ENCODE data around the gene PAFAH1B2.
"Not testable (repeated sequence)": the region's sequence is repeated elsewhere in the genome, so short reads cannot be mapped to it uniquely, and the experiment has no call there.

The PAFAH1B2 gene

DNA sequence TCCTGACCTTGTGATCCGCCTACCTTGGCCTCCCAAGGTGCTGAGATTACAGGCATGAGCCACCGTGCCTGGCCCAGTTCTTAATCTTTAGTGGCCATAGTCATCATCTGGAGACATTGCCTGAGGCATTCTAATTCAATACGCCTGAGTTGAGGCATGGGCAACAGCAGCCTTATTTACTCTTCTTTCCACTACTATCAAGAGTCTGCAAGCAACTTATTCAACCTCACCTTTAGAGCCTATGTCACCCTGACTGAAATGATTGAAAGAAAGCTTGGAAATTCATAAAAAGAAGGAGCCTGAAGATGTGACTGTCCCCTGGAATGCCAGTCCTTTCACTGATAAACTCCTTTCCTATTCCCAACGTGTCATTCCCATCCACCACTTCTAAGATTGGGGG, 15.8 kb upstream of the PAFAH1B2 start:
- DNase-seq, result no peak

DNA sequence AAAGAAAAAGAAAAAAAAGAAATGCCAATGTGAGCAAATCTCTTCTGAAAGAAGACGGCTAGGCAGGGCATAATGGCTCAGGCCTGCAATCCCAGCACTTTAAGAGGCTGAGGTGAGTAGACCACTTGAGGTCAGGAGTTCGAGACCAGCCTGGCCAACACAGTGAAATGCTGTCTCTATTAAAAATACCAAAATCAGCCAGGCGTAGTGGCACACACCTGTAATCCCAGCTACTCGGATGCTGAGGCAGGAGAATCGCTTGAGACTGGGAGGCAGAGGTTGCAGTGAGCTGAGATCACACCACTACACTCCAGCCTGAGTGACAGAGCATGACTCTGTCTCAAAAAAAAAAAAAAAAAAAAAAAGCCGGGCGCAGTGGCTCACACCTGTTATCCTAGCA, 13.7 kb upstream of the PAFAH1B2 start:
- not testable (repeated sequence) for DNase-seq

DNA sequence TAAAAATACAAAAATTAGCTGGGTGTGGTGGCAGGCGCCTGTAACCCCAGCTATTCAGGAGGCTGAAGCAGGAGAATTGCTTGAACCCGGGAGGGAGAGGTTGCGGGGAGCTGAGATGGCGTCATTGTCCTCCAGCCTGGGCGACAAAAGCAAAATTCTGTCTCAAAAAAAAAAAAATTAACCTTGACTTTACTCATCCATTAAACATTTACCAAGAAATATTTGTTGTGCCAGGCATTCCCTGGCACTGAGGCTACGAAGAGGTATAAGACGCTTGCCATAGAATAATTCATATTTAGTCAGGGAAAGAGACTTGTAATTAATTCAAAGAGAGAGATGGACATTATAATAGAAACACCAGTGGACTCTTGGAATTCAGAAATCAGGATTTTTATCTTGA, 13.2 kb upstream of the PAFAH1B2 start:
- no peak for DNase-seq

DNA sequence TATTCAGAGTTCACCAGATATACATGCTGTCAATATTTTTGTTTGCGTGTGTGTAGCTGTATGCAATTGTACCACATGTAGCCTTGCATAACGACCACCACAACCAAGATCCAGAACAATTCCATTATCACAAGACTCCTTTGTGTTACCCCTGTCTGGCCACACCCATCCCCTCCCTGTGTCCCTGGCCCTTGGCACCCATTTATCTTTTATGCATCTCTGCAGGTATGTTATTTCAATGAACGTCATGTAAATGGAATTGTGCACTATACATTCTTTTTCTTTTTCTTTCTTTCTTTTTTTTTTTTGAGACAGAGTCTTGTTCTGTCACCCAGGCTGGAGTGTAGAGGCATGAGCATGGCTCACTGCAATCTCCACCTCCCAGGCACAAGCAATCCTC, 9.7 kb upstream of the PAFAH1B2 start:
- no peak for DNase-seq

- DNase-seq, result not testable (repeated sequence)
These were observed 9.1 kb upstream of the PAFAH1B2 start for GRCh38 chr11:117134979-117135378.

DNA sequence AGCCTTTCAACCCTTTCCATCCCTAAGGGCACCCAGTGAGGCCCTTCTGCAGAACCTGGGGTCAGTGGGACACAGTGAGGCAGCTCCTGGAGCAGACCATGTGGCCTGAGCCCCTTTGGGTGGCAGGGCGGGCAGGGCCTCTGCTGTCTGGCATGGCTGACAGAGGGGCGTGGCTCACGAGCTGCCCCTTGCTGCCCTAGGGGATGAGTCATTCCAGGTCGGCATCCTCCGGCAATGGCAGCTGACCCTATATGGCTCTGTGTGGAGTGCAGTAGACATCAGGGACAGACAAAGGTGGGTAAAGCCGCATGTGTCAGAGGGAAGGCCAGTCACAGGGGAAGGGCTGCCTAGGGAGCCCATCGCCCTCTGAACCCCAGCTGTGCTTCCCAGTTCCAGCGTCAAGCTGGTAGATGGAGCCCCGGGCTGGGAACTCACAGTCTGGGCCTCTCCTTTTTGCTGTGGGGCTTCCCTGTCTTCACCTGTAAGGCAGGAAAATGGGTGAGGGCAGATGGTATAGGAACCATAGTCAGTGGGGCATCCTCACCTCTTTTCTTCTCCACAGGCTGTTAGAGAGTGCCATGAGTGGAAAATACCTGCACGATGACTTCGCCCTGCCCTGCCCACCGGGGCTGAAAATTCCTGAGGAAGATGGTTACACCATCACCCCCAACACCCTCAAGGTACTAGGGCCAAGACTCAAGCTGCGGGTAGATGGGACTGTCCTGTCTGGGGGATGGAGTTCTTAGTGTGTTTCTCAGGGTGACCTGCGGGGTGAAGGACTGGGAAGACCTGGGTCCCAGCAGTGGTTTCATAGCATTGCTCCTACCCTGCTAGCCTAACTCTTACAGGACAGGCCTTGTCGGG, 6.6 kb upstream of the PAFAH1B2 start:
- DNase-seq, result not testable (repeated sequence)

GRCh38 chr11:117143390-117143789, 697 bp upstream of the PAFAH1B2 start:
- peak; percentile 38 for DNase-seq

DNA sequence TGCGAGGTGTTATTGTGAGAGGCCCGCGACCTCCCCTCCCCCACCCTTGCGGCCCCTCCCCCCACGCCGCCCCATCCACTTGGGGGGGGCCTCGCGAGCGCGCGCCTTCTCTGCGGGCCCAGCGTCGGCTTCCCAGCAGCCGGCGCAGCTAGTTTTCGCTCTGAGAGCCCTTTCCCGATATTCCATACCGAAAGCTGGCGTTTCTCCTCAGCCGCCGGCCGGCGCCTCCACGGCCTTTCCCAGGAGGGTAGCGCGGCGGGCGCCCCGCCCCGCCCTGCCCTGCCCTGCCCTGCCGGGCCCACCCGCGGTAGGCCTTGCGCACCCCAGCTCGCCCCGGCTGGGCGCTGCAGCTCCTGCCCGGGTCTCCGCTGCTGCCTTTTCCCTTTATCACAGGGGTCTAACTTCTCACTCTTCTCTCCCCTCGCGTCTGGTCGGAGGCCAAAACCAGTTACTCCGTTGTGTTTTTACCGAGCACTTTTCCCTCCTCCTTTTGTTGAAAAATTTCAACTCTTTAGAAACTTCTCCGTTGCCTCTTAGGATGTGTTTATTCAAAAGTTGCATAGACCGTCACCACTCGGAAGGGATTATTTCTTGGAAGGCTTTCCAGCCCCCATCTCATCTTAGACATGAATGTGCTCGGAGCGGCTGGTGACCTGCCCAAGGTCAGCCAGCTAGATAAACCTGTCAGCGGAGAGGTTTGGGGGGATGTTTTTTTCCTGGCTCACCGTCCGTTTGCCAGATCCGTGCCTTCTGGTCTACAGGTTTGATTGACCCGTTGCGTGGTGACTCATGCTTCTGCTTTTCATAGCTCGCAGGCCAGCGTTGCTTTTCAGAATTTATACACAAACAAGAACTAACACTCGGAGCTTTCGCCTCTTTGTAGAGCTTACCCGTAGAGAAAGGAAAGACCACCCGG, 648 bp downstream of the PAFAH1B2 start:
- DNase-seq, result peak; percentile 41

- DNase-seq, result no peak
These were observed 1.3 kb downstream of the PAFAH1B2 start for GRCh38 chr11:117145393-117145761.

DNA sequence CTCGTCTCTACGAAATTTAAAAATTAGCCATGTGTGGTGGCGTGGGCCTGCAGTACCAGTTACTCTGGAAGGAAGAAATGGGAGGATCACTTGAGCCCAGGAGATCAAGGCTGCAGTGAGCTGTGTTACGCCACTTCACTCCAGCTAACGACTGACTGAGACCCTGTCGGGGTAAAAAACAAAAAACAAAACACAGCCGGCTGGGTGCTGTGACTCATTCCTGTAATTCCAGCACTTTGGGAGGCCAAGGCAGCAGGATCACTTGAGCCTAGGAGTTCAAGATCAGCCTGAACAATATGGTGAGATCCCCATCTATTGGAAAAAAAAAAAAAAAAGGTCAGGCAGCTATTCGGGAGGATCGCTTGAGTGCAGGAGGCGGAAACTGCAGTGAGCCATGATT, 2.4 kb downstream of the PAFAH1B2 start:
- DNase-seq, result no peak

GRCh38 chr11:117152066-117152465, 8.0 kb downstream of the PAFAH1B2 start:
- DNase-seq, result no peak

GRCh38 chr11:117154468-117154867, 10.4 kb downstream of the PAFAH1B2 start:
- DNase-seq, result no peak

DNA sequence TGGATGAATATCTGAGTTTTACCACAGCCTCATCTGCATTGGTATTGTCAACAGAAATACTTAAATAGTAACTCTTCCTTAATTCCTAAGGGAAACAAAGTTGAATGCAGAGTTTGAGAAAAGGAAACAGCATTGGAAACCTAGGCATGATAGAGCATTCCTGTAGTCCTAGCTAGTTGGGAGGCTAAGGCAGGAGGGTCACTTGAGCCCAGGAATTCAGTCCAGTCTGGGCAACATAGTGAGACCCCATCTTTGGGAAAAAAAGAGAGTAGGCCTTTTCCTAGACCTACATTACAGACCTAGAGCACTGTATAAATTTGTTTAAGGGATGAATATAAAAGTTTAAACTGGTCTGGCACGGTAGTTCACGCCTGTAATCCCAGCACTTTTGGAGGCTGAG, 13.4 kb downstream of the PAFAH1B2 start:
- DNase-seq, result no peak

GRCh38 chr11:117159892-117160291, 15.8 kb downstream of the PAFAH1B2 start:
- DNase-seq, result no peak

- DNase-seq, result no peak
These were observed 16.7 kb downstream of the PAFAH1B2 start for GRCh38 chr11:117160826-117161225.

DNA sequence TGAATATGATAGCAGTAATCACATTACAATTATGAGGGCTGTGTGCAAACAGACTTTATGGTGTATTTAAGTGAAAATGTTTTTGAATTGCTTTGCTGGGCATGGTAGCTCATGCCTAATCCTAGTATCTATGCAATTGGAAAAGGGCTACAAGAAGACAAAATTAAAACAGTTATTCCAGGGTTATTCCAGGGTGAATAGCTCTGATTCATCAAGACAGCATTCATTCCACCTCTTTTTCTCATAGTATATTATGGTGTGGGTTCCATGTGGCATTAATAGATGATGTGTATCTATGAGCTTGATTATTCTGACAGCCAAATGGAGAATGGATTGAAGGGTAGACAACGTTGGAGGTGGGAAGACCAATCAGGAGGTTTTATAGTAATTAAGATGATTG, 22.4 kb downstream of the PAFAH1B2 start:
- DNase-seq, result no peak

- no peak for DNase-seq
These were observed 25.6 kb downstream of the PAFAH1B2 start for GRCh38 chr11:117169736-117170135.

DNA sequence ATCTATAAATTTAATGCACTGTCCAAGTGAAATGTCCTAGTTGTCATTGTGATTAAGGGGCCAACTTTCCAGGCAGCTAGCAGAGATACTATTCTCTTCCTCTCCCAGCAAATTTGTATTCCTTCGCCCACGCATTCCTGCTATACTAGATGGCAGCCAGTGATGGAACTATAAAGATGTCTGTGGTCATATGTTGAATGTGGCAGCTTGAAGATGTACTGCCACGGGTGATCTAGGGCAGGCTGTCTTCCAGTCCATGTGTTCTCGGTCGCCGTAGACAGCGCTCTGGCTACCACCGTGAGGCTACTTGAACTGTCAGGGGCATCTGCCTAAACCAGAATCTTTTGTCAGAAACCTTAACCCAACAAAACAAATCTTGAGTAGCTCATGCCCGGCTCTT, 26.1 kb downstream of the PAFAH1B2 start:
- DNase-seq, result no peak

GRCh38 chr11:117171007-117171403, 26.9 kb downstream of the PAFAH1B2 start:
- DNase-seq, result no peak

DNA sequence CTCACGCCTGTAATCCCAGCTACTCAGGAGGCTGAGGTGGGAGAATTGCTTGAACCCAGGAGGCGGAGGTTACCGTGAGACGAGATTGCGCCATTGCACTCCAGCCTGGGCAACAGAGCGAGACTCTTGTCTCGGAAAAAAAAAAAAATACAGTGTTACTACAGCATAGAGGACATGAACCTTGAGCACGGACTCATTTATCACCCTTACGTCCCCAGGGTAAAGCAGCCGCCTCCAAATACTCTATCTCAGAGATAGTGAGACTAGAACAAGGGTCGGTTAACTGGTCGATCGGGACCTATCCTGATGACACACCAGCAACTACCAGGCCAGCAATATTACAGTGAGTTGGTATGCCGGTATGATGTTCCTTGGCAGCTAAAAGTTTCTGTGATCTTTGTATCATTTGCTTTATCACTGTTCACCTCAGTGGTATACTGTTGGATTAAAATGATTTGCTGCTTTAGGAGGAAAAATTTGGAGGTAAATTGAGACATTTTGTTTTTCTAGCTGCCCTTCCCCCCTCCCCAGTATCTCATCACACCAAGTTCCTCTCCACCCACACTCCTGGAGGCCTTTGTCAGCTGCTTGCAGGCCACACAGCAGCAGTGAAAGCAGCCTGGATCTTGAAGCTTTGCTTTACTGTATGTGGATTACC, 27.4 kb downstream of the PAFAH1B2 start:
- DNase-seq, result no peak

DNA sequence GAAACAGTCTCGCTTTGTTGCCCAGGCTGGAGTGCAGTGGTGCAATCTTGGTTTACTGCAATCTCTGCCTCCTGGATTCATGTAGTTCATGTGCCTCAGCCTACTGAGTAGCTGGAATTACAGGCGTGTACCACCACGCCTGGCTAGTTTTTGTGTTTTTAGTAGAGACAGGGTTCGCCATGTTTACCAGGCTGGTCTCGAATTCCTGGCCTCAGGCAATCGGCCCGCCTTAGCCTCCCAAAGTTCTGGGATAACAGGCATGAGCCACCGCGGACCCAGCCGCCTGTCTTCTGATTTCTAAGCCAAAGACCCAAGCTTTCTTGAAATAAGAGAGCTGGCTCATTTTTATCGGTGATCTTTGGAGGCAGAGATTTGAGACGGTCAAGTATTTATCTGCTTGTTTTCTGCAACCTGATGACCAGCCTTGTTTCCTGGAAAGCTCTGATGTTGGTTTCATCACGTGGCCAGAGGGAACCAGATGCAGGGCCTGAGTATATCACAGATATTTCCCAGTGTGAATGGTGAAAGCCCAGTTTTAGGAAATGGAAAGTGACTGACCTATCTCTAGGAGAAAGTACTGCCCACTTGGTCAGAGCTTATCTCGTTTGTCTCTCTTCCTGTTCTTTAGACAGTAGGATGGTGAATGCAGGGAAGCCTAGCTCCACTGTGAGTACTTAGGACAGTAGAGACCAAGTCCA, 28.8 kb downstream of the PAFAH1B2 start:
- no peak for DNase-seq

DNA sequence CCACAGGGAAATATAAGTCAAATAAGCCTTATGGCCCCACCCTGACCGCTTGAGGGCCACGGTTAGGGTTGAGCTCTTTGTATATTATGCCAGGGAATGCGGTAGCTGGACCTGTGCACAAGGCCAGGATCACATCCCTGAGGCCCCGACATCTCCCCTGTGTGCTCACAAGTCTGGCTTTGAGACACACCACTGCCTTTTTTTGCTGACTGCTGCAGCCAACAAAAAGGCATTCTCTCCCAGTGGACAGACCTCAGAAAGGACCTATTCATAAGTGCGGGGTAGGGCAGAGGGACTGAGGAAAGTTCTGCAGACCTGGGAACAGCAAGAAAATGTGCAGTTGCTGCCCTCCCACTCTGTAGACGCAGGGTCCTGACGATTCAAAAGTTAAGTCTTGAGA, 31.0 kb downstream of the PAFAH1B2 start:
- no peak for DNase-seq

- DNase-seq, result no peak
These were observed 31.7 kb downstream of the PAFAH1B2 start for GRCh38 chr11:117175781-117176180.
